Prostate gland (tissue), 2 donors: ENCODE results near the gene MTX2.

ENCODE experiments used
- CTCF ChIP-seq, 4 experiments: fragments of 200-600 bp in 2 of 4; fragments of 450-650 bp in 2 of 4; sonication (generic) in 2 of 4; IDR thresholded peaks; 1 replicate in 3 of 4; 2 replicates in 1 of 4; pipeline ENCODE4 v1.5.1; 2016 to 2019; ENCODE audit warnings: antibody characterized with exemption in 4 of 4, mild to moderate bottlenecking in 2 of 4, moderate library complexity in 2 of 4
- POLR2A ChIP-seq: fragments of 450-650 bp; IDR thresholded peaks from one replicate; pipeline ENCODE4 v1.6.1; 2016; ENCODE audit warnings: antibody characterized with exemption, mild to moderate bottlenecking
- POLR2AphosphoS5 ChIP-seq: sonication (generic); formaldehyde crosslinking; IDR thresholded peaks from one replicate; pipeline ENCODE4 v1.6.1; 2017; ENCODE audit warnings: antibody characterized with exemption

- TF ChIP-seq CTCF (IDR thresholded peaks at IDR 0.05) (no peak), POLR2A (no peak), POLR2AphosphoS5 (no peak)
Observed at GRCh38 chr2:176324862-176325261, 55.6 kb downstream of the MTX2 start.
